Right renal cortex interstitium (tissue), 3 donors: Measurements from ENCODE around the gene EPN1. TPM values are rescaled to one million over a fixed set of nuclear protein-coding genes. Genes with fewer than 3 reads are reported as not detected.
A peak's percentile ranks its signal among the peaks of the same experiment; 100 is the strongest.

Experiments
- DNase-seq, 3 donors: peaks; one replicate each; pipeline ENCODE4 v3.0.0-alpha.2; 2013; ENCODE audit warnings: low read depth in 3 of 3, low spot score in 2 of 3
- polyA plus RNA-seq, 3 donors: library from polyadenylated mRNA; unstranded; fragments of 120-200 nt; gene quantifications; one replicate each; pipeline ENCODE4 v1.2.1, GENCODE V29; 2013; ENCODE audit not compliant: insufficient read length in 3 of 3

EPN1 gene
- polyA plus RNA-seq, 3 donors = 82.7 to 104 (median 85.8) TPM

DNA sequence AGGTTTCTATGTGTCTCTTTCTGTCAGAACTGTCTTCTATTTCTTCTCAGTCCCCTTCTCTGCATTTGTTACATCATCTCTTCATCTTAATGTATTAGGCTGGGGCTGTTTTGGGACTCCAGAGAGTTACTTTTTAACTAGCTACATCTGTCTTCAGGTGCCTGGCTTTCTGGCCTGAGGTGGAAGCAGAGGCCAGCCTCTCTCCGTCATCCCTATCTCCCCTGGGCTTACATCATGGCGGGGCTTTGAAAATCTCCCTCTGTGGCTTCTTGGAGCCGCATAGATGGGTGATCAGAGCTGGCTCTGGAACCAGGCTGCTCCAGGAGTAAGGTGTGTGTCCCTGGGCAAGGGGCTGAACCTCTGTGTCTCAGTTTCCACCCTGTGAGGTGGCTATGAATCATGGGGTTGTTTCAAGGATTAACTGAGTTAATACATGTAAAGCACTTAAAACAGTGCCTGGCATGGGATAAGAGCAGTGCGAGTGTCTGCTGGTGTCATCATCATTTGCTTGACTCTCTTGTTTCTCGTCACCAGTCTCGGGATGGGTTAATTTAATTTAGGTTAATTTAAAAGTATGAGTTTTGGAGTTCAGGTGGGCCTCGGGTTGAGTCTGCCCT lies 2.0 kb downstream of the EPN1 start:
- no peak for DNase-seq

DNA sequence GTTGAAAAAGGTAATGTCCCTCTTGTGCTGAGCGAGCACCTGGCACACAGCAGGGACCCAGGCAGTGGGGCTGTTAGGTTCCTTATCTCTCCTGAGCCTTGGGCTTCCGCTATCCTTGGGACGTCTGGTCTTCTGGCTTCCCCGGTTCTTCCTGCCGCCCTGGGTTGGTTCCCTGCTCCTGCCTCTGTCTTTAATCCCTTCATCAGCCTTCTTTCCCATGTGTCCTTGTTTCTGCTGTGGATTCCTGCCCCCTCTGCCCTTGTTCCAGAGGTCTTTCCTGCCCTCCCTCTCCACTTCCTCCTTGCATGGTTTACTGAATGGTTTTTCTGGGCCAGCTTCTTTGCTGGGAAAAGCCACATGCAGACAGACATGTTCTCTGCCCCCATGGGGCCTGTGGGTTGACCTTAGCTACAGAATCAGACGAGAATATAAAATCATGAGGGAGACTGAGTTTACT lies 2.6 kb downstream of the EPN1 start:
- DNase-seq = no peak

DNA sequence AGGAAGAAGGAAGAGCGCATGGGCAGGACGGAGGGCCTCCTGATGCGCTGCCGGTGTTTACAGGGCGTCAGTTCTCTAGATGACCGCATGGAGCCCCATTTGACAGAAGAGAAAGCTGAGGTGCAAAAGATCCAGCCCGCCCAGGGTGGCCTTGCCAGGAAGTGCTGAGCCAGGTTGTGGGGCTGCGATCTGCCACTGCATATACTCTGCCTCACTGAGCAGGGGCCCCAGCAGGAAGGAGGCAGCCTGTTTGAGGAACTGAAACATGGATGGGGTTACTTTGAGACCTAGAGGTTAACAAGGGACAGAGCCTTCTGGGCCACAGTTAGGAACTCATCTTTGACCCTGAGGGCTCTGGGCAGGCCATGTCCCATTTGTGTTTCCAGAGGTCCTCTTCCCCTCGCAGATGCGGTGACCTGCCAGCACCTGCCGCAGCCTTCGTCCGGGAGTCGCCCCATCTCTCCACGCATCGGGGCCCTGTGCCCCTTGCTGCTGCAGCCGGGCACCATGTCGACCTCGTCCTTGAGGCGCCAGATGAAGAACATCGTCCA lies 3.2 kb downstream of the EPN1 start:
- no peak for DNase-seq

DNA sequence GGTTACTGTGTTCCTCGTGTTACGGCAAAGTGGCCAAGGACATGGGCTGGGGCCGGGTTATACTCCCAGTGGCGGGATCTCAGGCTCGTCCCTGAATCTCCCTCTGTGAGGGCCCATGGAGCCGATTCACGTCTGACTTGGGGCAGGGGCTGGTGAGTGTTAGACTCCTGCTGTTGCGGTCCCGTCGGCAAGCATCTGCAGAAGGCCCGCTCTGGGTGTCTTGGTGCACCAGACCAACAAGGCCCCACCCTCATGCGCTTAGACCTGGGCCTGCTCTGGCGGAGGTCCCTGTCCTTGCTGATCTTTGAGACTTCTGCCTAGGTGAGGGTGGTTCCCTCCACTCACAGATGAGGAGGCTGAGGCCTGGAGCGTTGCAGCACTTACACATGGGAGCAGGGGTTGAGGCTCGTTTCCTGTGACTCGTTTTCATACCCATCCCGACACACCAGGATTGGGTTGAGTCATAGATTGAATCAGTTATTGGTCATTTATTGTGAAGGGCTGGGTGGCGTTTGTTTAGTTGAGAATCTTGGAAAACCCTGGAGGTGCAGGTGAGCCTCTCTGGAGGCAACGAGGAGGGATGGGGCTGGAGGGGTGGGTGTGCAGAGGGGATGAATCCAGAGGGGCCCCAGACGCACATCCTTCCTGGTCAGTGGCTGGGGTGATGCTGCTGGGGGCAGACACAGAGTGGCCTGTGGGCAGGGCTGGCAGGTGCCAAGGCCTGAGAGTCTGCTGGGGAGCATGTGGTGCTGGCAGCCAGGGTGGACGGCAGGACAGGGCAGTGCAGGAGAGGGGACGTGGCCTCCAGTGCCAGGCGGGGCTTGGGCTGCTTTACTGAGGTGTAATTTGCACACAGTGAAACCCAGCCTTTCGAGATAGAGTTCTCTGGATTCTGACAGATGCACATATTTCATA lies 4.6 kb downstream of the EPN1 start:
- DNase-seq = no peak

DNA sequence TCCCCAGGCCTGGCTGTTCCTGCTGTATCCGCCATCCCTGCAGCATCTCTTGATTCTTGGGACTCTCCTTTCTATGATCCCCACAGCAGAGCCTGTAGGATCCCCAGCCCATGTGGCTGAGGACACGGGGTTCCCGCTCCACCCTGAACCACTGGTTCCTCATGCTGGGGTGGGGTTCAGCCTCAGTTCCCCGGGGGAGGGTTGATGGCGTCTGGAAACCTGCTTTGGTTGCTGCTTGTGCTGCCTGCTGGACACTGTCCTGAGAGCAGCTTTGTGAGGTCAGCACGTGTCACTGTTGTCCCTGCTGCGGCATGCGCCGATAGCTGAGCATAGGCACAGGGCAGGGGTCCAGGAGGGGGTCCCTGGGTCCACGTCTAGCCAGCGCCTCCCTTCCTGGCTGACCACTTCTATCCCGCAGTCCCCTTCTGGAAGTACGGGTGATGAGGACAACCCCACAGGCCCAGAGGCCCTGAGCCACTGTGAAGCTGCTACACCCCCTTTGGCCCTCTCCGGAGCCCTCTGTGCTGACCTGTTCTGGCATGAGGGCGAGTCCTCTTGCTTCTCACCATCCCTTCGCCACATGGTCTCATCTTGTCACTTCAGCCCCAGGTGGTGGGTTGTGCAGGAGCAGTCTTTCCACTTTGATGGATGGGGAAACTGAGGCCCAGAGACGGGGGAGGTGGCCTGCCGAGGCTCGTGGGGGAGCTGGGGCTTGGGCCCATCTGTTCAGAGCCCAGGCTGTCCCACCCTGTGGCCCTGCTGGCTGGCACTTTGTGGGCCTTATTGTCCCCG lies 5.5 kb downstream of the EPN1 start:
- DNase-seq = no peak

DNA sequence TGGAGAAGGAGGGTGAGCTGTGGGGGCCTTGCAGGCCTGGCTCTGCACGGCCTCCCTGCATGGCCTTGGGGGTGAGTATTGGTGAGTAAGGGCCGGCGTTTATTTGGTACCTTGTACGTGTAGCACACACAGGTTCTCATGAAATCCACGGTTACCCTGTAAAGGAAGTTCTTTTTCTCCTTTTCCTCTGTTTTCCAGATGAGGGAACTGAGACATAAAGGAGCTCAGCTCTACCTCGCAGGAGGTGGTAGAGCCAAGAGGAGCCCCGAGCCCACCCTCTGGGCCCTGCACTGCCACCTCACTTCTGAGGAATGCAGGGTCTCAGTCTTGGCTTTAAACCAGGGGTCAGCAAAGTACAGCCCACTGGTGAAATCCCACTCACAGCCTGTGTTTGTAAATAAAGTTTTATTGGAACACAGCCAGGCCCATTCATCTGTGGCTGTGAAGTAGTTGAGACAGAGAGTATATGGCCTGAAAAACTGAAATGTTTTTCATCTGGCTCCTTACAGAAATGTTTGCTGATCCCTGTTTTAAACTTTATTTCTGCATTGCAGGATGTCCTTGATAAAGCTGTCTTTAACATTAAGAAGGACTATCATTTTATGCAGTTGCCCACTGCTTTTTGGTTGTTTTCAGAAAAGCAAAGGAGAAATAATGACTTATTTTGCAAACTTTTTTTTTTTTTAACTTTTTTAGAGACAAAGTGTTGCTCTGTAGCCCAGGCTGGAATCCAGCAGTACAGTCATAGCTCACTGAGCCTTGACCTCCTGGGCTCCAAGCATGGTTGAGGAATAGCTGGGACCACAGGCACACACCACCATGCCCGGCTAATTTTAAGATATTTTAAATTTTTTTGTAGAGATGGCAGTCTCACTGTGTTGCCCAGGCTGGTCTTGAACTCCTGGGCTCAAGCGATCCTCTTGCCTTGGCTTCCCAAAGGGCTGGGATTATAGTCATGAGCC lies 6.4 kb downstream of the EPN1 start:
- DNase-seq = no peak

DNA sequence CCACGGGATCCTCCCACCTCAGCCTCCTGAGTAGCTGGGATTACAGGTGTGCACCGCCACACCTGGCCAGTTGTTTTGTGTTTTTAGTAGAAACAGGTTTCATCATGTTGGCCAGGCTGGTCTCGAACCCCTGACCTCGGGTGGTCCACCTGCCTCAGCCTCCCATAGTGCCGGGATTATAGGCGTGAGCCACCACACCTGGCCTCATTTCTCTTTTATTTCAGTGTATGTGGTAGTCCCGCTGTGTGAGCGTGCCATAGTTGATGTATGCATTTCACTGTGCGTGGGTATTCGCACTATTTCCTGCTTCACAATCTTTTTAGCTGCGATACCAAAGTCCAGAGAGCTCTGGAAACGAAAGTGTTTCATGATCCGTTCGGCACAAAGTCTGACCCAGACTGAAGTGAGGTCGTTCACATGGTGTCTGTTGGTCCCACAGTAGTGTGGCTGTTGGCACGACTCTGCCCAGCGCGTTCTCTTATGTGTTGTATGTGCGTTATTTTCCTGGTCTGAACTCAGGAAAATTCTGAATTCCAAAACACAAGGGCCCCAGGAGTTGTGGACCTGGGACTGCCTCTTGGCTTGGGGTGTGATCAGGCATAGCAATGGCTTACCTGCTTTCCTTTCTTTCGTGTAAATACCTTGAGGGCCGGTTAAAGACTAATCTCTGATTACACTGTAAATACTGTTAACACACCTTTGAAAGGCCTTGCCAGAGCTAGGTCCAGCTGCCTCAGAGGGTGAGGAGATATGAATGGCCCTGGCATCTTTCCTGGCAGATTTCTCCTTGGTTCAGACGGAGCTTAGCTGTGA lies 8.6 kb downstream of the EPN1 start:
- peak in 1 of 3 donors; percentile 54 for DNase-seq

DNA sequence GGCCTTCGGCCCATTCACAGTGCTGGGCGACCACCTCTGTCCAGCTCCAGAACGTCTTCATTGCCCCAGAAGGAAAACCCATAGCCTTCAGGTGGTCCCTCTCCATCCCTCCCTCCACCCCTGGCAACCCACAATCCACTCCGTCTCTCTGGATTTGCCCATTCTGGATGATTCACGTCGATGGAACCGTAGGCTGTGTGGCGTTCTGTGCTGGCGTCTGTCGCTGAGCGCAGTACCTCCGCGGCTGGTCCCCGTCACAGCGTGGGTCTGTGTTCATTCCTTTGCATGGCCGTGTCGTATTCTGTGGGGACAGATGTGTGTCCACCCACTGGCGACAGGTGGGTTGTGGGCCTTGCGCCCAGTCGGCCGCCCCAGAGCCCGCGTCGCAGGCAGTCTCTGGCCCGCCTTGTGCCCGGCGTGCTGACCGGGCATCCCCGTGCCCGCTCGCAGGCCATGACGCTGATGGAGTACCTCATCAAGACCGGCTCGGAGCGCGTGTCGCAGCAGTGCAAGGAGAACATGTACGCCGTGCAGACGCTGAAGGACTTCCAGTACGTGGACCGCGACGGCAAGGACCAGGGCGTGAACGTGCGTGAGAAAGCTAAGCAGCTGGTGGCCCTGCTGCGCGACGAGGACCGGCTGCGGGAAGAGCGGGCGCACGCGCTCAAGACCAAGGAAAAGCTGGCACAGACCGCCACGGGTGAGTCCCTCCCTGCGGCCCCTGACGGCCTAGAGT lies 10.1 kb downstream of the EPN1 start:
- no peak for DNase-seq

DNA sequence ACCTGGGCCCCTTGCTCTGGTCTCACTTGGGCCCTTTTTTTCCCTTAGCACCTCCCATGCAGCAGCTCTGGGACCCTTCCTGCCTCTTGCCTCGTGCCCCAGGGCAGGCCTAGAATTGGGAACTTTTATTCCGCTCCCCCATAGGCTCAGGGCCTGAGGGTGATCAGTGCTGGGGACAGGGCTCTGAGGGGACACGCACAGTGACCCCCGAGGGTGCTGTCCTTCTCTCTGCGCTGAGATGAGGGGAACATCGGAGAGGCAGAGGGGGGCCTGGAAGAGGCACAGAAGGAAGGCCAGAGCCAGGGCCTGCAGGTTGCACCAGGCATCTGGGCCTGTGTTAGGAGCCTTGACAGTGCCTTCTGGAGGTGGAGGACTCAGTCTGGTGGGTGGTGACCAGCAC lies 10.8 kb downstream of the EPN1 start:
- DNase-seq = no peak

DNA sequence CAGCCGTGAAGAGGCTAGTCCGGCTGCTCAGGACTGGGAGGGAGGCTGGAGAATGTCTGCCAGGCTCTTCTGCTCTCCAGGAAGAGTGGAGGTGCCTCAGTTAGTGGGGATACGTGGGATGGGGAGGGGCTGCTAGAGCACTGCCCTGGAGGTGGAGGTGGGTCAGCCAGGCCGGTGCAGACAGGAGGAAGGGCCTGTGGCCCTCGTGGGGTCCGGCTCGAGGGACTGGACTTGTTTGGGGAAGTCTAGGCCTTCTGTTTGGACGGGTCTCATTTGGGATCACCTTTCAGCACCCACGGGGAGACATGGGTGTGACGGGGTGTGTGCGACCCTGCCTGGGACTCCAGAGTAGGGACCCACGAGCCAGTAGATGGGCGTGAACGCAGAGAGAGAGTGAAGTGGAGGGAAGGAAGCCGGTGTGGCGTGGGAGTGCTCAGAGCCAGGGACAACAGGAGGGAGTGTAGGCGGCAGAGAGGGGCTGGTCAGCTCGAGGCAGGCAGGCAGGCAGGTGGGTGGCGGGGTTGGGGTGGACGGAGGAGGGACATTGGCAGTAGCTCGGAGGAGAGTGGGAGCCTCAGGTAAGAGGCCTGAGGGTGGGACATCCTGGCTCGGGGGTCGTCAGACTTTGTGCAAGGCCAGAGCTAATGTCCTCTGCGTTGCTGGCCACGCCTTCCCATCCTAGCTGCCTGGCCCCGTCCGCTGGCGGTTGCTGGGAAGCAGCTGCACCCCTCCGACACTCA lies 11.5 kb downstream of the EPN1 start:
- DNase-seq = no peak

DNA sequence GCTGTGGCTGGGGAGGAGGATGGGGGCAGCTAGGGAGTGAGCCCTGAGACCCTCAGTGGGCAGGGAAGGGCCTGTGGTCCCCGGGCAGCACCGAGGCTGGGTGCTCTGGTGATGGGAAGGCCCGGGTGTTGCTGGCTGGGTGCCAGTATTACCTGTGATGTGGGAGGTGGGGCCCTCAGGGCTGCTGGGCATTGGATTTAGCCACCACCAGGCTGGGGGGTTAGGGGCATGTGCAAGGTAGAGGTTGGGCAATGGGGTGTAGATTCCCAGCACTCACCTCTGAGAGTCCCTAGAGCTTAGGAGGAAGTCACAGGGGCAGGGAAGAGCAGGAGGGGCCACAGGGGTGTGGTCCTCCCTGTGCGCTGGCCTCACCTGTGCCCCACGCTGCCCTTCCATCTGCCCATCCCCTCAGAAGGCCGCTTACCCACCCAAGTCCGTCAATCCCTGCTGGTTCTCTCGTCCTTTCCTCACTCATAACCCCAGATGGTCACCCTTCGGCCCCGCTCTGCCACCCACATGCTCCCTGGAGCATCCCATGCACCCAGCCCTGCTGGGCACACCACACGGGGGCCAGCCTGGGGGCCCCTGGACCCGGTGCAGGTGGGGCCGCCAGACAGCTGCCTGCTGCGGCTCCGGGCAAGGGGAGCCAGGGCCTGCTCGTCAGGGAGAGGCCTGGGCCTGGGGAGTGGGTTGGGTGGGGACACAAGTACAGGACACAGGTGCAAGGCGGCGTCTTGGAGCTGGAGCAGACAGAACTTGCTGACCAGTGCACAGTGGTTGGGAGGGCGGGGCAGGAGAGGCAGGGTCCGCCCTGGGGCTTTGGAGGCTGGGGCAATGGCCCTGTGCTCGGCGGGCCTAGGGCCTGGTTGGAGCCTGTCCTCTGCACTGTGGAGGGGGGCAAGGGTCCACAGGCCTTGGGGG lies 12.5 kb downstream of the EPN1 start:
- no peak for DNase-seq

DNA sequence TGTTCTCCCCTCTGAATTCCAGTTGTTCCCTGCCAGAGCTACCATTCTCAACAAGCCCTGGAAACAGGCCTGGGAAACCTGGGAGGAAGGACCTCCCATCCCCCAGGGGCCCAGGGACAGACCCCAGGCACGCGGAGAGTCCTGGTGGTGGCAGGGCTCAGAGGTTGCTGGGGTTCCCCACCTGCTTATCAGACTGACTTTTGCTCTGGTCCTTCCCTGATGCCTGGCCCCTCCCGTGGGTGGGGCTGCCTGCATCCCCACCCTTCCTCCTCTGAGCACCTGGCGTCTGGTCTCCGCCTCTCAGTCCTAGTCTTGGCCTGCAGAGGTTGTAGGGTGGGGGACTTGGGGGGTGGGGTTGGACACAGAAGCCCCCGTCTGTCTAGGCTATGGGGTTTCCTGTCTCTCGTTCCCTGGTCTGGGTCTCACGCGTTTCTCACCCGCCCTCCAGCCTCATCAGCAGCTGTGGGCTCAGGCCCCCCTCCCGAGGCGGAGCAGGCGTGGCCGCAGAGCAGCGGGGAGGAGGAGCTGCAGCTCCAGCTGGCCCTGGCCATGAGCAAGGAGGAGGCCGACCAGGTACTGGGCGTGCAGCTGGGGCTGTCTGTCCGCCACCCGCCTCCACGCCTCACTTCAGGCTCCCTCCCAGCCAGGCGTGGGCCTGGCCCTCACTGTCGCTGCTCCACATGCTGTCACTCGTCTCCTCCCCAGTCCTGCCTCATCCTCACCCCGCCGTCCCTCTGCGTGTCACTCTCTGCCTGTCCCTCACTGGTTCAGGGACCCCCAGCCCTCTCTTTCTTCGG lies 13.6 kb downstream of the EPN1 start:
- DNase-seq = no peak

DNA sequence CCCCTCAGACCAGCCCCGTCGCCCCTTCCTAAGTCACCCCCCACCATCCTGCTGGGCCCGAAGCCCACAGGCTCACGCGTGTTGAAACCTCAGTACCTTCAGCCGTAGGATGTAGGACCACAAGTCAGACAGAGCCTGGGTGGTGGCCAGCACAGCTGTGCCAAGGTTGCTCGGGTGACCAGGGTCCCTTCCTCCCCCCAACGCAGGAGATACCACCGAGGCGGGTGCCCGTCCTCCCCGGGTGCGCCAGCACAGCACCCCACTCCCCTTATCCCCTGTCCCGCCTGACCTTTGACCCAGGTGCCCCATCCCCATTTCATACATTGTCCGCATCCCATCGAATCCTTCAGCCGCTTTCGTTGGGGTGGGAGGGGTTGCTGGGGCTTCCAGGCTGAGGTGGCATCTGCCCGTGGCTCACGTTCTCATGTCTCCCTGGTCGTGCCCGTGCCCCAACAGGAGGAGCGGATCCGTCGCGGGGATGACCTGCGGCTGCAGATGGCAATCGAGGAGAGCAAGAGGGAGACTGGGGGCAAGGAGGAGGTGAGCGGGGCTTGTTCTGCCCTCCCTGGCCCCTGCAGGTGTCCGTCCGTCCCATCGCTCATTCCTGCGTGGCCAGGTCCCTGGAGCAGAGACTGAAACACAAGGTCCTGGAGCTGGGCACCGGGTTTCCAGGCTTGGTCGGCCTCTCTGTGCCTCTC lies 14.5 kb downstream of the EPN1 start:
- no peak for DNase-seq

DNA sequence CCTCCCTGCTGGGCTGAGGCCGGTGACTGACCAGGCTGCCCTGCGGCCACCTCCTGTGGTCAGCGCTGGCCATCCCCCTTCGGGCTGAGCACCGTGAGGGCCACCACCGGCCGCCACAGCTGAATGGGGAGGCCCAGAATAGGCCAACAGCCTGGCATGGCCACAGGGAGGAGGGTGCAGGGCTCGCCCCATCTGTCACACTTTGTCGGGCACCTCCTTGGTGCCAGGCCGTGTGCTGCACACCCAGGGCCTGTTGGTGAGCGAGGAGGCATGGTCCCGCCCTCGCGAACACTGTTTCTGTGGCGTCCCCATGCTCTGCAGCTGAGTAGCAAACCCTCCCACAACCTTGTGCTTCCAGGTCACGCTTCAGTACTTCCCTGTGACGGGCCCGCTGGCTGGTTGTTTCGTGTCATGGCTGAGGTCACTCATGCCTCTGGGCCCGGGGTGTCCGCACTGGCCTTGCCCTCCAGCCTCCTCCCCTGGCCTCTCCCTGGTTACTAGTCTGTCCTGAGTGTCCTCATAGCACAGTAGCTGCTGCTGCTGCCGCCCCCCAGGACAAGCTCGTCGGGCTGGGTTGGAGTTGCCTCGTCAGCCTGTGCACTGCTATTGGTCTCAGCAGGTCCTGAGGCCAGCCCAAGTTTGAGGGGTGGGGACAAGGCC lies 15.2 kb downstream of the EPN1 start:
- DNase-seq = no peak
